GM12874 (cell line): ENCODE results near the gene SVOPL.

Source experiments
- TF ChIP-seq, protein P1 (sequence below): IDR thresholded peaks from 2 replicates; pipeline ENCODE4 v1.5.1; 2011; ENCODE audit warnings: low read depth, mild to moderate bottlenecking, control low read depth, low read length, moderate library complexity; ENCODE audit not compliant: insufficient read depth

The SVOPL gene

DNA sequence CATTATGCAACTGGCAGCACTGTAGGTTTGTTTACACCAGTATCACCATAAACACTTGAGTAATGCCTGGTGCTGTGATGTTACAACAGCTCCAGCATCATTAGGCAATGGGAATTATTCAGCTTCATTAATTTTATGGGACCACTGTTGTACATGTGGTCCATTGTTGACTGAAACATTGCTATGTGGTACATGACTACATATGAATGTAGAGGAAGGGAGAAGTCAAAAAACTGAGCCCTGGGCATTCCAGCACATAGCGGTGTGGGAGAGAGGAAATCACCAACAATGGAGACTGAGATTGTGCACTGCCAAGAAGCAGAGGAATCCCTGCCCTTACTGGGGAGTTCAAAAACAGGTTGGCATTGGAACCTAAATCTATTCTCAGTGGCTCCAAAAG lies 152.1 kb downstream of the SVOPL start:
- TF ChIP-seq, protein P1, sequence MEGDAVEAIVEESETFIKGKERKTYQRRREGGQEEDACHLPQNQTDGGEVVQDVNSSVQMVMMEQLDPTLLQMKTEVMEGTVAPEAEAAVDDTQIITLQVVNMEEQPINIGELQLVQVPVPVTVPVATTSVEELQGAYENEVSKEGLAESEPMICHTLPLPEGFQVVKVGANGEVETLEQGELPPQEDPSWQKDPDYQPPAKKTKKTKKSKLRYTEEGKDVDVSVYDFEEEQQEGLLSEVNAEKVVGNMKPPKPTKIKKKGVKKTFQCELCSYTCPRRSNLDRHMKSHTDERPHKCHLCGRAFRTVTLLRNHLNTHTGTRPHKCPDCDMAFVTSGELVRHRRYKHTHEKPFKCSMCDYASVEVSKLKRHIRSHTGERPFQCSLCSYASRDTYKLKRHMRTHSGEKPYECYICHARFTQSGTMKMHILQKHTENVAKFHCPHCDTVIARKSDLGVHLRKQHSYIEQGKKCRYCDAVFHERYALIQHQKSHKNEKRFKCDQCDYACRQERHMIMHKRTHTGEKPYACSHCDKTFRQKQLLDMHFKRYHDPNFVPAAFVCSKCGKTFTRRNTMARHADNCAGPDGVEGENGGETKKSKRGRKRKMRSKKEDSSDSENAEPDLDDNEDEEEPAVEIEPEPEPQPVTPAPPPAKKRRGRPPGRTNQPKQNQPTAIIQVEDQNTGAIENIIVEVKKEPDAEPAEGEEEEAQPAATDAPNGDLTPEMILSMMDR, result no peak

DNA sequence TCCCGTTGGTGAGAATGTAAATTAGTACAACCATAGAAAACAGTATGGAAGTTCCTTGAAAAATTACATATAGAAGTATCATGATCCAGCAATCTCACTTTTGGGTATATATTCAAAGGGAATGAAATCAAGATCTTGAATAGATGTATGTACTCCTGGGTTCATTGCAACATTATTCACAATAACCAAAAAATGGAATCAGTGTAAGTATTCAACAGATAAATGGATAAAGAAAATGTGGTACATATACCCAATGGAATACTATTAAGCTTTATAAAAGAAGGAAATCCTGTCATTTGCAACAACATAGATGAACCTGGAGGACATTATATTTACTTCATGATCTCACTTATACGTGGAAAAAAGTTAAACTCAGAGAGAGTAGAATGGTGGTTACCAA lies 154.3 kb downstream of the SVOPL start:
- TF ChIP-seq, protein P1, result no peak

DNA sequence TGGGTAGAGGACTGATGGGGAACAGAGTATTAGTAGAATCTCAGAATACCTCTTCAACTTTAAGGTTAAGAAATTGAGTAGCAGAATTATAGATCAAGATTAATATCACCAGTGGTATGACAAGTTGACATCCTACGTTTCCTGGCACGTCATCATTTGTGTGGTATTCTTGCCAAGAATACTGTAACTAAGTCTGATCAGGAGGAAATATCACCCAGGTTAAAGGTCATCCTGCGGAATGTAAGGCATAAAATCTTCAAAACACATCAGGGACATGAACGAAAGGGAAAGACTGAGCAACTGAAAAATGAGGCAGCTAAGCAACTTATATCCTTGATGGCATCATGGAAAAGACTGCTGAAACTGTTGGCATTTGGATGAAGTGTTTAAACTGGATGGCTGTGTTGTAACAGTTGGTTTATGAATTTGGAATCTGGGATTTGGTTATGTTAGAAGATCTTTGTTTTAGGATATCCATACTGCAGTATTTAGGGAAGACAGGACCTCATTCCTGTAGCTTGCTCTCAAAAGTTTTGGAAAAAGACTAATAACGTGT lies 155.0 kb downstream of the SVOPL start:
- TF ChIP-seq, protein P1, result no peak

DNA sequence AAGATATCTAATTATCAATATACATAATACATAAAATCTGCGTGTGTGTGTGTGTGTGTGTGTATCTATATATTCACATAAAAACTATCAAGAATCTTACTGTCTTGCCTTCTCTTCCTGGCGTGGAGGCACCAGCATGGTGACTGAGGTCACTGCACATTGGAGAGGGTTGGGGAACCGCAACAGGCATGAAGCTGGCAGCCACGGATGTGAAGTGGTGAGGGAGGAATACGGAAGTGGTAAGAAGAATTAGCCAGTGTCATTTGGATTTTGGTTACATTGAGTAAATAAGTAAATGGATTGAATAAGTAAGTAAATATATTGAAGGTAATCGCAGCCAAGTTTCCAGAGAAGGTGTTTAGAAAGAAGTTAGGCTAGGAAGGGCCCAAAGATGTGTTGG lies 156.0 kb downstream of the SVOPL start:
- TF ChIP-seq, protein P1, result no peak
